Neural progenitor cell (in vitro differentiated cells): ENCODE results near the gene RPS6KA3.

Experiments used
- EZH2 ChIP-seq: fragments of 200-600 bp; sonication (generic); IDR thresholded peaks from 2 replicates; pipeline ENCODE4 v1.6.1; 2017; ENCODE audit warnings: antibody characterized with exemption, mild to moderate bottlenecking, moderate library complexity
- EZH2phosphoT487 ChIP-seq: fragments of 200-600 bp; sonication (generic); IDR thresholded peaks from 2 replicates; pipeline ENCODE4 v1.6.1; 2017; ENCODE audit warnings: antibody characterized with exemption
- TF ChIP-seq, protein P1 (sequence below): fragments of 200-600 bp; sonication (generic); IDR thresholded peaks from 2 replicates; pipeline ENCODE4 v1.5.1; 2017; ENCODE audit warnings: antibody characterized with exemption, mild to moderate bottlenecking

- TF ChIP-seq, protein P1, sequence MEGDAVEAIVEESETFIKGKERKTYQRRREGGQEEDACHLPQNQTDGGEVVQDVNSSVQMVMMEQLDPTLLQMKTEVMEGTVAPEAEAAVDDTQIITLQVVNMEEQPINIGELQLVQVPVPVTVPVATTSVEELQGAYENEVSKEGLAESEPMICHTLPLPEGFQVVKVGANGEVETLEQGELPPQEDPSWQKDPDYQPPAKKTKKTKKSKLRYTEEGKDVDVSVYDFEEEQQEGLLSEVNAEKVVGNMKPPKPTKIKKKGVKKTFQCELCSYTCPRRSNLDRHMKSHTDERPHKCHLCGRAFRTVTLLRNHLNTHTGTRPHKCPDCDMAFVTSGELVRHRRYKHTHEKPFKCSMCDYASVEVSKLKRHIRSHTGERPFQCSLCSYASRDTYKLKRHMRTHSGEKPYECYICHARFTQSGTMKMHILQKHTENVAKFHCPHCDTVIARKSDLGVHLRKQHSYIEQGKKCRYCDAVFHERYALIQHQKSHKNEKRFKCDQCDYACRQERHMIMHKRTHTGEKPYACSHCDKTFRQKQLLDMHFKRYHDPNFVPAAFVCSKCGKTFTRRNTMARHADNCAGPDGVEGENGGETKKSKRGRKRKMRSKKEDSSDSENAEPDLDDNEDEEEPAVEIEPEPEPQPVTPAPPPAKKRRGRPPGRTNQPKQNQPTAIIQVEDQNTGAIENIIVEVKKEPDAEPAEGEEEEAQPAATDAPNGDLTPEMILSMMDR = no peak
- TF ChIP-seq EZH2 = no peak
- TF ChIP-seq EZH2phosphoT487 = no peak
These were observed 18.0 kb downstream of the RPS6KA3 start for GRCh38 chrX:20248592-20249192.
